T47D (cell line): Measurements from ENCODE around the gene C14orf180.

Experiments
- DNase-seq, 2 experiments: peaks; one replicate each; pipeline versions ENCODE4 v3.0.0 to v3.0.0-alpha.2; 2011 to 2012; ENCODE audit warnings: low read depth in 1 of 2, low spot score in 1 of 2
- JUND ChIP-seq: IDR thresholded peaks from 2 replicates; pipeline ENCODE4 v1.6.1; 2012; ENCODE audit warnings: low read depth
- in situ Hi-C: cut with HindIII; loops from 2 replicates; pipeline ENCODE4 v1.10.0; 2016; ENCODE audit warnings: low sequenced_read_pairs, low pct_unique_long_range_greater_than_20kb

The C14orf180 gene

DNA sequence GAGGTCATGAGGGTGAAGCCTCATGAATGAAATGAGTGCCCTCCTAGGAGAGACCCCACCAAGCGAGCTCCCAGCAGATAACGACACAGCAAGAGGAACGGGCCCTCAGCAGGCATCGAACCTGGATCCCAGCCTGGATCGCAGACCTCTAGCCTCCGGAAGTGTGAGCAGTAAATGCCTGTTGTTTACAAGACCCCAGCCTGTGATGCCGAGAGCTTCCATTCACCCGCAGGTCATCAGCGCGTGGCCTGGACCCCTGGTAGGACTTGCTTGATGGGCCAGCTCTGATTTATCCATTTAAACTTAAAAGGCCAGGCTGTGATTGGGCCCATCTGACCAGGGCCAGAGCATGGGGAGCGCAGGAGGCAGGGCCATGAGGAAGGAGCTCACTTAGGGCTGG is 18.0 kb downstream of the C14orf180 start:
- no peak for DNase-seq
- in situ Hi-C loops, result no loop called here
- TF ChIP-seq JUND, result no peak

DNA sequence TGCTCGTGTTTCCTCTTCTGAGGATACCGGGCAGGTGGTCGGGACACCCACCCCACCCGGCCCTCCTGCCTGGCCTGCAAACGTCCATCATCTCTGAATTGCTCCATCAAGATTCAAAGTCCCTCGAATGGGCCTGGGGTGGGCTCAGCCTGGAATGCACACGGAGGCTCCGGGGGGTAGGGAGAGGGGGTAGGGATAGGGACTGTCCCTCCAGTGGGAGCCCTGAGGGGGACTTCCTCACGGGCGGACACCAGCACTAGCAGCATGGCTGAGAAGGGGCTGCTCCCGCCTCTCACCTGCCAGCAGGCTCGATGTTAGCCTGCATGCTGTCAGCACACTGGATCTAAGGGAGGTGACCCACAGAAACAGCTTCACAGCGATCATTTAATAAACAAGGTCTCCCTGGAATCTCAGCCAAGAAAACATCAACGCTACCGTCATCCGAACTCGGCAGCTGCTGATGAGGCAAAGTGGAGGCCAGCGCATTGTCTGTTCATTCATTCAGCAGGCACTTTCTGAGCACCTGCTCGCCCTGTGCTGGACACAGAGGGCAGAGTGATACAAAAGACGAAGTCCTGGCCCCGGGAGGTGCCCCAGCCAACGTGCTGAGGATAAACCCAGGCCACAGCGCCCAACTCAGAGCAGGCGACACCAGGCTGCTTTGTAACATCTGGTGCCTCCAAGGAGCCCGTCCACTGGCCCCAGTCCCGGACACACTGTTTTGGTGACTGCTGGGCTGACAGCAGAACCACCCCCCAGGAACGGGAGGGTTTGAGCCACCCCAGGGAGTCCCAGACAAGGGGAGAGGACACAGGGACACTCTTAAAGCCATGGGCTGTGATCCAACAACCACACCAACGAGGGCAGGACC is 18.7 kb downstream of the C14orf180 start:
- no peak for TF ChIP-seq JUND
- no peak for DNase-seq
- in situ Hi-C loops, result no loop called here

DNA sequence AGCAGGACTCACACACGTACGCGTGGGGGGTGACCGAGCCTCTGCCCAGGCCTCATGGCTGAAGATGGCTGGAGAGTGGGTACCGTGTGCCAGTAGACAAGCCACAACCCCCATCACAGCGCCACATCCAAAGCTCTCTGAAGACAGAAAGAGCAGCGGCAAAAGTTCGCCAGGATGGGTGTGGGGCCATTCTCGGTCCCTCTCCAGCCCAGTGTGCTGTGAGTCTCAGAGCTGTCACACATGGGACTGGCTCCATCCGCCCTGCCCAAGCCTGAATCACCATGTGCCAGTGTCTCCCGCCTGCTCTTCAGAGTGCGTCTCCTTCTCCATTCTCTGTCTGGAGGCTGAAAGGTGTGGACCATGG is 19.3 kb downstream of the C14orf180 start:
- no peak for DNase-seq
- in situ Hi-C loops, result no loop called here
- TF ChIP-seq JUND, result no peak

DNA sequence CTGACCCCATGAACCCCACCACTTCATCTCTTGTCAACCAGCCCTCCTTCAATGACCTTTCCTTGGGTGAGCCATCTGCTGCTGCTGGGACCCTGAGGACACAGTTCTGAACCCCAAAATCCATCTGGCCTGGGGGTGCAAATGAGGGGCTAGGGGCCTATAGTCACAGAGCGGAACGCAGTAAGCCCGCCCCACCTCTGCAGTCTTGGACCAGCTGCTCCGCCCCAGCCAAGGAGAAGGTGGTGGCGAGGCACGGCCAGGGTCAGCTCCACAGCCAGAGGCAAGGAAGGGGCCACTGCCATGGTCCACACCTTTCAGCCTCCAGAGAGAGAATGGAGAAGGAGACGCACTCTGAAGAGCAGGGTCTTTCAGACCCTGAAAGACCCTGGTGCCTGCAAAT is 19.9 kb downstream of the C14orf180 start:
- DNase-seq, result no peak
- in situ Hi-C loops, result no loop called here
- no peak for TF ChIP-seq JUND

DNA sequence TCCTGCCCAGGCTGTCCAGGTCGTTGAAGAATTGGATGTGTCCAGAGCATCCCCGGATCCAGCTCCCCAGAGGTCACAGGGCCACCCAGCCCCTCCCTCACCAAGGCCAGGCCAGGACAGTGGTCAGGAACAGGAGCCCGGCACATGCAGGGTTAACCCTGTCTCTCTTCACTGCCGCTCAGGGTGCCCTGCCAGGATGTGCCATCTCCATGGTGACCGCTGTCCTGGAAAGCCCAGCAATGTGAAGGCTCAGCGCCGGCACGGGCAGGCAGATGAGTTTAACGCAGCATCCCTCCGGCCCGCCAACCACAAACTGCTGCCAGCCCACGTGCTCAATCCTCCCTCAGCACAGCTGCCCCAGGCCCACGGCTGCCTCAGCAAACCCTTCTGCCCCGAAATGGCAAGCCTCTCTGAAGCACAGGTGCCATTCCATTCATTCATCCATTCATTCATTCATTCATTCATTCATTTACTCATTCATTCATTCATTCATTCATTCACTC is 20.6 kb downstream of the C14orf180 start:
- DNase-seq, result peak in 1 of 2 experiments; percentile 33
- no peak for TF ChIP-seq JUND
- in situ Hi-C loops, result no loop called here

DNA sequence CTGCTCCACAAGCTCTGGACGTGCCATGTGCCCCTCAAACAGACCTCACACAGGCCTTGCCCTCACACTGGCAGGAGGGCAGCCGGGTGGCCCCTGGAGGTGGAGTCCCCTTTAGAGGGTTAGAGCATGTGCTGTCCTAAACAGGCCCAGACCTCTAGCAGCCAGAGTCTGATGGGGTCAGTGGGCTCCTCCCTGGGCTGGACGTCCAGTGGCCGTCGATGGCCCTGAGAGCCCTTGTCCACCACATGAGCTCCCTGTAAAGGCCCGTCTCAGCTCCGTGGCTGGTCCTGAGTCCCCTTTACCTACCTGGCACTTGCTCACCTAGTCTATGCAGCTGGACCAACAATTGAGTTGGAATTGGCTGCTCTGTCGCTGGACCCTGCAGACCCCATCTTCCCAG is 21.2 kb downstream of the C14orf180 start:
- in situ Hi-C loops, result no loop called here
- TF ChIP-seq JUND, result no peak
- DNase-seq, result no peak

DNA sequence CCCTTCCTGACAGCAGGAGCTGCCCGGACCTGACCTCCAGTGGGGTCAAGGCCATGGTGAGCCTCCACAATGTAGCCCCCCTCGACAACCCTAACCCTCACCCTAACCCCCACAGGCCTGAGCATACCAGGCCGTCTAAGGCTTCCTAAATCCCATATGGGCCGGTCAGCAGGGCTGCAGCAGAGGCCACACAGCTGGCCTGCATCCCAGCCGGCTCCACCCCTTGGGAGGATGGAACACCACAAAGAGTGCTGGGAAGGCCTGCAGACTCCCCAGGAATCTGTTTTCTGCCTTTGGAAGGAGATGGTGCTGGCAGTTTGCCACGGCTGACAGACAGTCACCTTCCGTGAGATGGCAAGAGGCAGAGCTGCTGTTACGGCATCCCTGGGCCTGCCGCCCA is 22.2 kb downstream of the C14orf180 start:
- no peak for DNase-seq
- in situ Hi-C loops, result no loop called here
- no peak for TF ChIP-seq JUND

DNA sequence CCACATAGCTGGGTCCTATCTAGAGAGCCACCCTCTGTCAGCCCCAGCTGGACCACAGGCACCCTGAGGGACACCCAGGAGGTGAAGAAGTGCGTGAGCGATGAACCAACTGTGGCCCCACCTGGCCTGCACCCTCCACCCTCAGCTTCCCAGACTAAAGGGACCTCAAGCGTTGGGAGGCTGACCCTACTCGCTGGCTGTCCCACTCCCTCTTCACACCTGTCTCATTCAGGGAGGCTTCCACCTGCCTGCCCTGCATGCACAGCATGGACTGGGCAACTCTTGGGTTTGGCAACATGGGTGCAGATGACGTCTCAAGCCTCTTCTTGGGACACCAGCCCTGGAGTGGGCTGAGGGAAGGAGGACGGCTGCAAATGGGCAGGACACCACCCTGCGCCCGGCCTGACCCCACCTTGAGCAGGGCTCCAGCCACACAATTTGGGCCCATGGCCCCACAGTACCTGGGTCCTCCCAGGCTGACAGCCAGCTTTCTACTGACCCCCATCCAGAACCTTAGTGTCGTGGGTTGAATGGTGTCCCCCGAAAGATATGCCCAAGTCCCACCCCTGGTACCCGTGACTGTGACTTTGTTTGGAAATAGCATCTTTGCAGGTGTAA is 22.9 kb downstream of the C14orf180 start:
- no peak for TF ChIP-seq JUND
- in situ Hi-C loops, result no loop called here
- DNase-seq, result no peak

DNA sequence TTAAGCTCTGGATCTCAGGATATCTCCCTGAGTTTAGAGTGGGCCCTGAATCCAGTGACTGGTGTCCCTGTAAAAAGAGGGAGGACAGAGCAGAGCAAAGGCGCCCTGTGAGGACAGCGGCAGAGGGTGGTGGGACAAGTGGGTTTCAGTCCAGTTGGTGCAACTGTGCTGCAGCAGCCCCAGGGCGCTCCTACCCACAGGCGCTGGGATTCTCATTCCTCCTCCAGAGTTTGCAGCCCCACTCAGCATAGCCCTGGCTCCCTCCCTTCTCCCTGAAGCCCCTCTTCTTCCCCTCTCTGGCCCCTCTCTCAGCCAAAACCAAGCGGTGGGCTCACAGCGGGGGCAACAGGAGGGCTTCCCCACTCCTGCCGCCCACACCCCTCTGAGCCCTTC is 23.4 kb downstream of the C14orf180 start:
- in situ Hi-C loops, result no loop called here
- DNase-seq, result no peak
- TF ChIP-seq JUND, result no peak

DNA sequence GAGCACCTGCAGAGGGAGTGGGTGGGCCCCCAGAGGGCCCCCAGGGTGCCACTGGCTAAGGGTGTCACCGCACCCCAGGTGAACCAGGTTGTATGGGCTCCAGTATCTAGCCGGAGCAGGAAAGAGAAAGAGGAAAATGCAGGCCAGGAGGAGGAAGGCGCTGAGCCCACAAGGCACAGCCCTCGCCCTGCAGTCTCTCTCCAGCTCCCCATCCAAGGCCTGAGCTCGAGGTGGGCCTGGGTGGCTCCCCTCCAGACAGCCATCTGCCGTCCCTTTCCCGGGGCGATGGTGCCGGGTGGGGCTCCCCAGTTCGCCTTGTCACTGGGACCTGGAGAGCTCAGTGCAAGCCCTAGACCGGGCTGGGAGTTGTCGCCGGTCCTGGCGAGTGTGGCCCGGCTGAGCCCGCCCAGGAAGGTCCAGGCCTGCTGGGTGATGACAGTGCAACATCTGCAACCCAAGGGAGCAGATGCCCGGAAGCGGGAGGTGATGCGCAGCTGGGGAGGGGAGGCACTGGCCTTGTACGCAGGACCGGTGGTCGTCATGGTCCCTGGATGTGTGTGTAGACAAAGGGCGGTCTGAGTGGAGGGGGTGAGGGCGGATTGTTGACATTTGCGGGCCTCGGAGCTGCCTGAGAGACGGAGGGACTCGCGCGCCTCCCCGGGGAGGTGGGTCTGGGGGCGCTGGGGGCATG is 24.3 kb downstream of the C14orf180 start:
- TF ChIP-seq JUND, result no peak
- DNase-seq, result no peak
- in situ Hi-C loops, result no loop called here

DNA sequence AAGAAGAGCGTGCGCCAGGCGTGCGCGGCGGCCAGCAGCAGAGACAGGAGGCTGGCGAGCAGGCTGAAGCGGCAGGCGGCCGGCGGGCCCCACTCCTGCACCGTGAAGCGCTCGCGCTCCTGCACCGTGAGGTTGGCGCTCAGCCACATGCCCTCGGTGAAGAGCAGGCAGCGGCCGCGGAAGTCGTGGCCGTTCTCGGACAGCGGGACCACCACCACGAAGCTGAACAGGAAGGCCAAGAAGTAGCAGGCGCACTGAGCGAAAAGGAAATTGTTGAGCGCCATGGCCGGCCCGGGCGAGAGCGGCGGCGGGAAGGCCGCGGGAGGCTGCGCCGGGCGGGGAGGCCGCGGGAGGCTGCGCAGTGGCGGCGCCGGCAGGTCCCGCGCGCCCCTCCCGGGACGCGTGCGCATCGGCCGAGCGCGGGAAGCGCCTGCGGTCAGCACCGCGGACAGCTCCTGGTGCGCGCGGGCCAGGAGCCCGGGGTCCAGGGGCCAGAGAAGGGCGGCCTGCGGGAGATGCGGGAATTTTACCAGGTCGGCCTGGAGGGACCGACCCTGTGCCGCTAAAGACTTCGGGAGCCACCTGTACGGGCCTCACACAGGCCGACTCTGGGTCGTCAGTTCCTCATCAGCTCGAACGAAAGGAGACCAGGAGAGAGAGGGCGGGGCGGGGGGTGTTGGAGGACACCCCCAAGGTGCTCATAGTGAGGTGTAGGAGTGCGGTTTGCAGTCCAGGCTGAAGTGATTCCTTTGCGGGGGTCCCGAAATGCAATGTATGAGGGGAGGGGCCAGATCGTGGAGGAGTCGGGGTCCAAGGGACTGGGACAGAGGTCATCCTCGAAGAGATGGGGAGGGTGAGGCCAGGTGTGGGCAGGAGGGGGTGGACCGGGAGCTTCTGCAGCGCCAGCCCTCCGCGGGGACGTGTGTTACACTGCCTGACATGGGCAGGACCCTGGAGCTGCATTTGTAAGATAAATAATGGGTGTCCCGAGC is 25.2 kb downstream of the C14orf180 start, which contains the start of gene TMEM179:
Gene TMEM179 (minus strand): TSS at position 315 of the 992 bp plus-strand sequence. CDS start 31 bp downstream, at position 284.
- peak; percentile 67 to 68 for DNase-seq
- in situ Hi-C loops, result no loop called here
- TF ChIP-seq JUND, result no peak

DNA sequence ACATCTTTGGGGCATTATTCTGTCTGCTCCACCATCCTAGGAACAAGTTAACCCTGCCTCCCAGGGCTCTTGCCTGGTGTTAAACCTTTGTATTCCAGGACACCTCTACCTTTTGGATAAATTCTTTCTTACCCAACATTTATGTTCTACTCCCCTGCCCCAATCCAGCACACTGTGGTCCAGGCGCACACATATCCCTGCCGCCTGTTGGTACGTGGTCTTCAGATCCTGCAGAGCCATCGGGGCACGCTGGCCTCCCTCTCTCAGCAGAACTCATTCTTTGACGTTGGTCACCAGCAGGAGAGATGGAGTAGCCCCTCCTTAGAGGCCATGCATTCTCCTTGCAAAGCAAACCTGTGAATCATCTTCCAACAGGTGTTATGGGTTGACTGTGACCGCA is 30.1 kb downstream of the C14orf180 start:
- no peak for TF ChIP-seq JUND
- in situ Hi-C loops, result no loop called here
- DNase-seq, result no peak
